HFFc6 (cell line): ENCODE measurements around the gene PPP1R37. TPM values are rescaled to one million over a fixed set of nuclear protein-coding genes. Genes with fewer than 3 reads are reported as not detected.

ENCODE experiments used
- DNase-seq: peaks from one replicate; pipeline ENCODE4 v3.0.0-alpha.2; 2018
- H3K27ac Mint-ChIP-seq: 2 replicates; pipeline ENCODE4 v1.8.0; 2020; ENCODE audit warnings: mild to moderate bottlenecking, mixed read lengths
- H3K27me3 Mint-ChIP-seq: 2 replicates; pipeline ENCODE4 v1.8.0; 2021; ENCODE audit warnings: mild to moderate bottlenecking, moderate library complexity, mixed read lengths; ENCODE audit not compliant: insufficient read depth
- H3K36me3 Mint-ChIP-seq: 2 replicates; pipeline ENCODE4 v1.8.0; 2021; ENCODE audit warnings: low read depth, mixed read lengths
- H3K4me1 Mint-ChIP-seq: 2 replicates; pipeline ENCODE4 v1.8.0; 2020; ENCODE audit warnings: low read depth, mixed read lengths
- H3K4me3 Mint-ChIP-seq: 2 replicates; pipeline ENCODE4 v1.8.0; 2020; ENCODE audit warnings: mild to moderate bottlenecking, moderate library complexity, mixed read lengths
- H3K9me3 Mint-ChIP-seq: 2 replicates; pipeline ENCODE4 v1.8.0; 2020; ENCODE audit warnings: mild to moderate bottlenecking, mixed read lengths
- CTCF ChIP-seq: fragments of 200-600 bp; sonication (generic); IDR thresholded peaks from 2 replicates; pipeline ENCODE4 v1.5.0; 2021; ENCODE audit warnings: antibody characterized with exemption, mild to moderate bottlenecking
- long read RNA-seq: library from polyadenylated mRNA; unstranded; transcript quantifications from one replicate; pipeline ENCODE4 v2.0.0, GENCODE V29; 2019
- total RNA-seq, 6 experiments: library from RNA; stranded (reverse); fragmentation: NEBNext Ultra II Directional; extraction: Animal tissue kit (Norgen Biotek cat#: 25700); gene quantifications; 2 replicates in 1 of 6; 3 replicates in 5 of 6; pipeline ENCODE4 v1.2.3, GENCODE V29; 2021

PPP1R37 gene
- total RNA-seq = 10 to 100 TPM; 20.4 to 27.4 (median 21.6) TPM
- long read RNA-seq = 0 reads

- TF ChIP-seq CTCF = peak; percentile 57
- peak within 1 kb of the TSS; percentile 93 for H3K4me3 Mint-ChIP-seq
- DNase-seq = peak; percentile 97
- peak within 1 kb of the TSS; percentile 95 for H3K27ac Mint-ChIP-seq
- peaks cover 59% of the 10 kb centered on the region for H3K4me1 Mint-ChIP-seq
- H3K9me3 Mint-ChIP-seq = no peaks in the 10 kb centered on the region
- H3K36me3 Mint-ChIP-seq = peaks cover 18% of the 10 kb centered on the region
- peaks cover 2% of the 10 kb centered on the region; the same call in 1 of the 2 replicates for H3K27me3 Mint-ChIP-seq
These were observed at the start of gene PPP1R37 for GRCh38 chr19:45092747-45093678. PPP1R37 (plus strand) TSS chr19:45093179; CDS start chr19:45093326, 147 bp downstream.

GRCh38 chr19:45045671-45046353 is 47.2 kb upstream of the PPP1R37 start:
- Mint-ChIP-seq H3K9me3 (no peaks in the 10 kb centered on the region), H3K27ac (no peak overlapping the region), H3K4me1 (peaks cover 31% of the 10 kb centered on the region), H3K27me3 (no peaks in the 10 kb centered on the region; the same call in 1 of the 2 replicates), H3K4me3 (no peak overlapping the region), H3K36me3 (peaks cover 21% of the 10 kb centered on the region)
- TF ChIP-seq CTCF = no peak
- no peak for DNase-seq

GRCh38 chr19:45046355-45046754 is 46.6 kb upstream of the PPP1R37 start:
- no peak for DNase-seq
- no peak overlapping the region for H3K27ac Mint-ChIP-seq
- H3K9me3 Mint-ChIP-seq = no peaks in the 10 kb centered on the region
- no peak overlapping the region for H3K4me3 Mint-ChIP-seq
- H3K36me3 Mint-ChIP-seq = peaks cover 17% of the 10 kb centered on the region
- peaks cover 33% of the 10 kb centered on the region for H3K4me1 Mint-ChIP-seq
- no peak for TF ChIP-seq CTCF
- H3K27me3 Mint-ChIP-seq = no peaks in the 10 kb centered on the region; the same call in 1 of the 2 replicates

- DNase-seq = no peak
- Mint-ChIP-seq H3K27me3 (no peaks in the 10 kb centered on the region), H3K36me3 (peaks cover 9% of the 10 kb centered on the region), H3K4me3 (no peak overlapping the region), H3K27ac (peak overlapping the region; percentile 52; the same call in 1 of the 2 replicates), H3K4me1 (peaks cover 24% of the 10 kb centered on the region), H3K9me3 (no peaks in the 10 kb centered on the region)
- TF ChIP-seq CTCF = no peak
These were observed 45.7 kb upstream of the PPP1R37 start for GRCh38 chr19:45047188-45047797.

- H3K36me3 Mint-ChIP-seq = peaks cover 9% of the 10 kb centered on the region
- H3K27me3 Mint-ChIP-seq = no peaks in the 10 kb centered on the region
- peaks cover 24% of the 10 kb centered on the region for H3K4me1 Mint-ChIP-seq
- DNase-seq = no peak
- peak overlapping the region; percentile 29 for H3K27ac Mint-ChIP-seq
- no peak overlapping the region for H3K4me3 Mint-ChIP-seq
- H3K9me3 Mint-ChIP-seq = no peaks in the 10 kb centered on the region
- TF ChIP-seq CTCF = no peak
These were observed 43.8 kb upstream of the PPP1R37 start for GRCh38 chr19:45049073-45049736.
